HepG2 (cell line): Measurements from ENCODE around the gene TACC3. TPM values are rescaled to one million over a fixed set of nuclear protein-coding genes. Genes with fewer than 3 reads are reported as not detected.

Source experiments
- AGO1 ChIP-seq: fragments of 200-400 bp; formaldehyde crosslinking; IDR thresholded peaks from 2 replicates; pipeline ENCODE4 v1.6.1; 2017; ENCODE audit warnings: mild to moderate bottlenecking, low read depth, low read length, moderate library complexity; ENCODE audit not compliant: poor library complexity, severe bottlenecking
- ATAD3A ChIP-seq: sonication (generic); formaldehyde crosslinking; IDR thresholded peaks from 2 replicates; pipeline ENCODE4 v1.4.0; 2020; ENCODE audit warnings: missing genetic modification reagents
- ATF1 ChIP-seq: IDR thresholded peaks from 2 replicates; pipeline ENCODE4 v1.6.1; 2016; ENCODE audit warnings: mild to moderate bottlenecking, control low read depth
- CENPX ChIP-seq: sonication (generic); formaldehyde crosslinking; IDR thresholded peaks from 2 replicates; pipeline ENCODE4 v1.9.0; 2021; ENCODE audit warnings: mild to moderate bottlenecking, missing genetic modification reagents, moderate library complexity
- CTCF ChIP-seq: sonication (generic); formaldehyde crosslinking; IDR thresholded peaks from 2 replicates; pipeline ENCODE4 v1.5.0; 2020; ENCODE audit warnings: mild to moderate bottlenecking, missing genetic modification reagents, moderate library complexity
- IRX3 ChIP-seq: sonication (generic); formaldehyde crosslinking; IDR thresholded peaks from 2 replicates; pipeline ENCODE4 v1.8.1; 2023; ENCODE audit warnings: mild to moderate bottlenecking, low read depth, missing genetic modification reagents, borderline replicate concordance
- MED1 ChIP-seq: sonication (generic); formaldehyde crosslinking; IDR thresholded peaks from 2 replicates; pipeline ENCODE4 v1.4.0; 2020; ENCODE audit warnings: missing genetic modification reagents
- MTA1 ChIP-seq: sonication (generic); formaldehyde crosslinking; IDR thresholded peaks from 2 replicates; pipeline ENCODE4 v1.4.0; 2020; ENCODE audit warnings: missing genetic modification reagents, mild to moderate bottlenecking, borderline replicate concordance
- NRL ChIP-seq: sonication (generic); formaldehyde crosslinking; IDR thresholded peaks from 2 replicates; pipeline ENCODE4 v1.5.0; 2020; ENCODE audit warnings: missing genetic modification reagents, mild to moderate bottlenecking, moderate library complexity, borderline replicate concordance
- PAXIP1 ChIP-seq: sonication (generic); formaldehyde crosslinking; conservative IDR thresholded peaks from 2 replicates; pipeline ENCODE4 v1.4.0; 2020; ENCODE audit warnings: mild to moderate bottlenecking, missing genetic modification reagents, moderate library complexity
- SMC3 ChIP-seq: IDR thresholded peaks from 2 replicates; pipeline ENCODE4 v1.6.1; 2011; ENCODE audit warnings: low read length, improper control_type of control experiment
- SRSF1 ChIP-seq: fragments of 200-400 bp; formaldehyde crosslinking; optimal IDR thresholded peaks from 2 replicates; pipeline ENCODE3; 2017; ENCODE audit warnings: mild to moderate bottlenecking, low read depth, low read length, moderate library complexity
- THYN1 ChIP-seq: sonication (generic); formaldehyde crosslinking; IDR thresholded peaks from 2 replicates; pipeline ENCODE4 v1.8.1; 2023; ENCODE audit warnings: low read depth, mild to moderate bottlenecking, moderate library complexity, missing genetic modification reagents, borderline replicate concordance
- ZNF225 ChIP-seq: sonication (generic); formaldehyde crosslinking; IDR thresholded peaks from 2 replicates; pipeline ENCODE4 v1.4.0; 2020; ENCODE audit warnings: mild to moderate bottlenecking, missing genetic modification reagents
- ZNF253 ChIP-seq: sonication (generic); formaldehyde crosslinking; IDR thresholded peaks from 2 replicates; pipeline ENCODE4 v1.8.0; 2022; ENCODE audit warnings: mild to moderate bottlenecking, missing genetic modification reagents, borderline replicate concordance
- ZNF260 ChIP-seq: sonication (generic); formaldehyde crosslinking; IDR thresholded peaks from 2 replicates; pipeline ENCODE4 v1.4.0; 2020; ENCODE audit warnings: missing genetic modification reagents, low read depth, mild to moderate bottlenecking, borderline replicate concordance
- ZNF282 ChIP-seq: fragments of 450-650 bp; IDR thresholded peaks from 2 replicates; pipeline ENCODE4 v1.6.1; 2018; ENCODE audit not compliant: partially characterized antibody
- ZNF644 ChIP-seq: IDR thresholded peaks from 2 replicates; pipeline ENCODE4 v1.6.1; 2016; ENCODE audit warnings: low read depth
- ZNF883 ChIP-seq: sonication (generic); formaldehyde crosslinking; IDR thresholded peaks from 2 replicates; pipeline ENCODE4 v1.5.1; 2020; ENCODE audit warnings: mild to moderate bottlenecking, missing genetic modification reagents; ENCODE audit errors: not compliant biosample characterization
- polyA plus RNA-seq, 8 experiments: library from polyadenylated mRNA; depleted of rRNA in 3 of 8; stranded (reverse) in 7 of 8; unstranded in 1 of 8; fragments of >200 nt; fragmentation: Illumina TruSeq in 4 of 8; extraction: Trizol in 4 of 8; gene quantifications; 2 replicates each; pipeline versions ENCODE4 v1.2.1 to v1.2.3, GENCODE V29; 2011 to 2016; ENCODE audit warnings: low read depth in 4 of 8, missing spikeins in 1 of 8, mixed read lengths in 1 of 8; ENCODE audit not compliant: insufficient read depth in 1 of 8
- total RNA-seq, 5 experiments: library from RNA; depleted of rRNA; stranded (reverse); fragments of >200 nt; fragmentation: Illumina TruSeq; extraction: Trizol; gene quantifications; 2 replicates each; pipeline ENCODE4 v1.2.3, GENCODE V29; 2016; ENCODE audit warnings: low read depth in 1 of 5
- TF ChIP-seq, protein P1 (sequence below): sonication (generic); formaldehyde crosslinking; IDR thresholded peaks from 2 replicates; pipeline ENCODE4 v1.8.0; 2022; ENCODE audit warnings: missing genetic modification reagents, mild to moderate bottlenecking, inconsistent platforms, borderline replicate concordance
- TF ChIP-seq, protein P2 (sequence below): IDR thresholded peaks from 2 replicates; pipeline ENCODE4 v1.6.1; 2016; ENCODE audit warnings: missing compliant biosample characterization, missing genetic modification reagents, borderline replicate concordance

TACC3 gene
- total and polyA plus RNA-seq, 2 of the 13 experiments (the other 11 are each of a cell fraction or from before 2014, with no cell fraction given): 20.3 to 21.2 TPM

GRCh38 chr4:1748465-1748995 lies 27.2 kb downstream of the TACC3 start (continued):
- TF ChIP-seq ZNF260 (CRISPR knock-in tag) (0 out of 2 replicates have a peak, but pooled peaks have one; percentile 55), ZNF225 (0 out of 2 replicates have a peak, but pooled peaks have one; percentile 24), PAXIP1 (0 out of 2 replicates have a peak, but pooled peaks have one; percentile 18), SRSF1 (peak; percentile 36), CTCF (CRISPR knock-in tag) (peak; percentile 95), AGO1 (peak; percentile 77), ZNF253 (CRISPR knock-in tag) (no peak), ATAD3A (CRISPR knock-in tag) (no peak), THYN1 (CRISPR knock-in tag) (no peak), ZNF883 (CRISPR knock-in tag) (no peak), CENPX (no peak), ZNF644 (no peak), MED1 (0 out of 2 replicates have a peak, but pooled peaks have one; percentile 19), IRX3 (CRISPR knock-in tag) (no peak), NRL (CRISPR knock-in tag) (peak; percentile 37; the same call in 1 of the 2 replicates), ATF1 (CRISPR knock-in tag) (no peak), SMC3 (peak; percentile 51; the same call in 1 of the 2 replicates), MTA1 (CRISPR knock-in tag) (peak; percentile 50; the same call in 1 of the 2 replicates), ZNF282 (no peak)
- TF ChIP-seq, protein P1, sequence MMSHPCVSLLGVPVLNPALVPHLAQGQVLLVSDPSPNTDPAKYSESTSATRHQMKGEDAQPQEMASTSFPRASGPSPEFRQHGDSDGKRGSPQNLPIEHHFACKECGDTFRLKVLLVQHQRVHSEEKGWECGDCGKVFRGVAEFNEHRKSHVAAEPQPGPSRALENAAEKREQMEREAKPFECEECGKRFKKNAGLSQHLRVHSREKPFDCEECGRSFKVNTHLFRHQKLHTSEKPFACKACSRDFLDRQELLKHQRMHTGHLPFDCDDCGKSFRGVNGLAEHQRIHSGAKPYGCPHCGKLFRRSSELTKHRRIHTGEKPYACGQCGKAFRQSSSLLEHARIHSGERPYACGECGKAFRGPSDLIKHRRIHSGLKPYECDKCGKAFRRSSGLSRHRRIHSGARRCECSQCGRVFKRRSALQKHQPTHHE (CRISPR knock-in tag): no peak
- TF ChIP-seq, protein P2, sequence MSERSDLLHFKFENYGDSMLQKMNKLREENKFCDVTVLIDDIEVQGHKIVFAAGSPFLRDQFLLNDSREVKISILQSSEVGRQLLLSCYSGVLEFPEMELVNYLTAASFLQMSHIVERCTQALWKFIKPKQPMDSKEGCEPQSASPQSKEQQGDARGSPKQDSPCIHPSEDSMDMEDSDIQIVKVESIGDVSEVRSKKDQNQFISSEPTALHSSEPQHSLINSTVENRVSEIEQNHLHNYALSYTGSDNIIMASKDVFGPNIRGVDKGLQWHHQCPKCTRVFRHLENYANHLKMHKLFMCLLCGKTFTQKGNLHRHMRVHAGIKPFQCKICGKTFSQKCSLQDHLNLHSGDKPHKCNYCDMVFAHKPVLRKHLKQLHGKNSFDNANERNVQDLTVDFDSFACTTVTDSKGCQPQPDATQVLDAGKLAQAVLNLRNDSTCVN (CRISPR knock-in tag): peak; percentile 59; the same call in 1 of the 2 replicates
